Activated CD4-positive, alpha-beta T cell treated with anti-CD3 and anti-CD28 coated beads, Interleukin-2, amount 10 ng/mL, durations not matched to agents 7 days and 5 days (primary cell): Measurements from ENCODE around the gene PDE4DIP. TPM values are rescaled to one million over a fixed set of nuclear protein-coding genes. Genes with fewer than 3 reads are reported as not detected.
"Not testable (repeated sequence)": the region's sequence is repeated elsewhere in the genome, so short reads cannot be mapped to it uniquely, and the experiment has no call there.

Source experiments
- CTCF ChIA-PET: fragments of 350-600 bp; sonication (Branson Sonifier 250); formaldehyde crosslinking; loops from one replicate; lab custom pipeline; 2021; ENCODE audit warnings: antibody characterized with exemption; lab: Charles Lee
- POLR2A ChIA-PET: fragments of 350-600 bp; sonication (Branson Sonifier 250); formaldehyde crosslinking; loops from one replicate; lab custom pipeline; 2021; ENCODE audit warnings: antibody characterized with exemption; lab: Charles Lee
- DNase-seq: peaks from one replicate; pipeline ENCODE4 v3.0.0-alpha.2; 2020
- H3K27ac Mint-ChIP-seq: one replicate; pipeline ENCODE4 v1.8.0; 2021; ENCODE audit warnings: mild to moderate bottlenecking, moderate library complexity, mixed read lengths
- H3K27me3 Mint-ChIP-seq: one replicate; pipeline ENCODE4 v1.8.0; 2021; ENCODE audit warnings: mixed read lengths
- H3K36me3 Mint-ChIP-seq: one replicate; pipeline ENCODE4 v1.8.0; 2021; ENCODE audit warnings: low read depth, mixed read lengths
- H3K4me1 Mint-ChIP-seq: one replicate; pipeline ENCODE4 v1.8.0; 2021; ENCODE audit warnings: mixed read lengths
- H3K4me3 Mint-ChIP-seq: one replicate; pipeline ENCODE4 v1.8.0; 2021; ENCODE audit warnings: mild to moderate bottlenecking, moderate library complexity, mixed read lengths
- H3K9me3 Mint-ChIP-seq: one replicate; pipeline ENCODE4 v1.8.0; 2021; ENCODE audit warnings: mixed read lengths
- total RNA-seq, 2 experiments: library from RNA; stranded (reverse); gene quantifications; one replicate each; pipeline ENCODE4 v1.2.3, GENCODE V29; 2021

The PDE4DIP gene
- total RNA-seq, 2 experiments from 2014 or later: 30.2 to 30.6 TPM

DNA sequence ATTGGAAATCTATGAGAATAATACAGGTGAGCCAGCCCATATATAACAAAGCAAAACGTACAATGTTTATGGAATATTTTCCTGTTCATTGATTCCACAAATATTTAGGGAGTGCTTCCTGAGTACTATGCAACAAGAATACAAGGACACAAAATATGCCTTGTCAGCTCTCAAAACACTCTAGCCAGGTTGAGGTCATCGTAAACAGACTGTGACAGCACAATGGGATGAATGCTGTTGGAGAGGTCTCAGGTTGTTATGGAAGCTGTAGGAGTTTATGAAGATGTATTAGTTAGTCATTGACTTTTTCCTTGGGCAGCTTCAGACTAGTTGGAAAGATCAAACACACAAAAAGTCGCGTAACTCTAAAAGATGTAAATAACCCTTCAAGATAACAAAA is 42.1 kb downstream of the PDE4DIP start:
- not testable (repeated sequence) for DNase-seq

DNA sequence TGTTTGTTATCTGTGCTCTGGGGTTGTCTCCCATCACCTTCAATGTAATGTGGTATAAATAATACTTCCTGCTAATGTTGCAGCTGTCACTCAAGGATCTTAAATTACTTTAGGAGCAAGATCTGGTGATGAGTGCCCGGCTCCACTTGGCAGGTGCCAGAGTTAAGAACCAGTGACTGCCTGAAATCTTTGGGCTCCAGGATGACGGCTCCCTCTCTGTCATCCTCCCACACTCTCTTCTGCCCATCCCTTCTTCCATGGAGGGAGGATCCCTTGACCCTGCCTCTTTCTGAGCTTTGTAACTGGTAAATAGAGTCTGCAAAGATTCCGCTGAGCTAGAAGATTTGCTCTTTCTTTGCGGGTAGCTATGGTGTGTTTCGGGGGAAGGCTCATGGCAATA is 44.4 kb downstream of the PDE4DIP start:
- DNase-seq, H3K4me1 Mint-ChIP-seq, H3K27me3 Mint-ChIP-seq, CTCF ChIA-PET, H3K36me3 Mint-ChIP-seq, POLR2A ChIA-PET, H3K9me3 Mint-ChIP-seq, H3K4me3 Mint-ChIP-seq, H3K27ac Mint-ChIP-seq: not testable (repeated sequence)

More for the DNA sequence above, 42.1 kb downstream of the PDE4DIP start:
- POLR2A ChIA-PET, H3K9me3 Mint-ChIP-seq, H3K36me3 Mint-ChIP-seq, H3K4me1 Mint-ChIP-seq, H3K4me3 Mint-ChIP-seq, H3K27me3 Mint-ChIP-seq, CTCF ChIA-PET, H3K27ac Mint-ChIP-seq: not testable (repeated sequence)

DNA sequence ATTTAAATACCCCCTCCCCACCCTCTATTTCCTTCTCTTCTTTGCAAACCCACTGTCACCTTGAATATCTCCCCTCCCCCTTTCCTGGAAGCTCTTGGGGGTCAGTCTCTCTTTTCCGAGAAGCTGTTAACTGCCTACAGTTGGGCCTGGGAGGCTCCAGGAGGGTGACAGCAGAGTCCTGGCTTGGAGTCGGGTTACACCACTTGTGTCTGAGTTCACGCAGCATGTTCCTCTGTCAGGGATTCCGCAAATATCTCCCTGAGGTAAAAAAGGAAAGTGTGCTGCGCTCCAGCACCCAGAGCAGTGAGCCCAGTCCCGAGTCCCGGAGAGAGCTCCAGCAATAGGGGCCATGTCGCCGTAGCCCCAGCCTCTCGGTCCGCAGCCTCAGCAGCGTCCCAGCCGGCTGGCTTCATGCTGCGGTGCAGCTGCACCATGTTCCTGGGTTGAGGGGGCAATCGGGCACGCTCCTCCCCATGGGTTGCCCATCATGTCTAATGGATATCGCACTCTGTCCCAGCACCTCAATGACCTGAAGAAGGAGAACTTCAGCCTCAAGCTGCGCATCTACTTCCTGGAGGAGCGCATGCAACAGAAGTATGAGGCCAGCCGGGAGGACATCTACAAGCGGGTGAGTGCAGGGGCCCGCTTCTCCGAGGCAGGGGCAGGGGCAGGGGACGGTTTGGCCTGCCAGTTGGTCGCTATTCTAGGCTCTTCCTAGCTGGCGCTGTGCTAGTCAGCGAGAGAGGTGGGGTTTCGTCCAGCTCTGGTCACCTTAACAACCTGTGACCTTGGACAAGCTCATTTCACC is 45.2 kb downstream of the PDE4DIP start:
- H3K36me3 Mint-ChIP-seq, DNase-seq, H3K27ac Mint-ChIP-seq, H3K4me1 Mint-ChIP-seq, CTCF ChIA-PET, H3K4me3 Mint-ChIP-seq, POLR2A ChIA-PET, H3K27me3 Mint-ChIP-seq, H3K9me3 Mint-ChIP-seq: not testable (repeated sequence)

DNA sequence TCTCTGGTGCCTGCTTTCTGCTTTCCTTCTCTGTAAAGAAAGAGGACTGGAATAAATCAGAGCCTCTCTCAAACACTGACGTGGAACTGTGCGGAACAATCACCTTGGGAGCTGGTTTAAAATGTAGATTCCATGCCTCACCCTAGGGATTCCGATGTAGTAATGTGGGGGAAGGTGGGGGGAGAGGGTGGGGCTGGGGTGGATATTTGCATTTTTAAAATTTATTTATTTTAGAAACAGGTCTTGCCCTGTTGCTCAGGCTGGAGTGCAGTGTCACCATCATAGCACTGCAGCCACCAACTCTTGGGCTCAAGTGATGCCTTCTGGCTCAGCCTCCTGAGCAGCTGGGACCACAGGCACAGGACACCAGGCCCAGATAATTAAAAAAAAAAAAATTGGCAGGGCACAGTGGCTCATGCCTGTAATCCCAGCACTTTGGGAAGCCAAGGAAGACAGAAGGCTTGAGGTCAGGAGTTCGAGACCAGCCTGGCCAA is 45.9 kb downstream of the PDE4DIP start:
- H3K4me3 Mint-ChIP-seq, H3K27ac Mint-ChIP-seq, H3K9me3 Mint-ChIP-seq, H3K36me3 Mint-ChIP-seq, DNase-seq, CTCF ChIA-PET, H3K4me1 Mint-ChIP-seq, POLR2A ChIA-PET, H3K27me3 Mint-ChIP-seq: not testable (repeated sequence)

DNA sequence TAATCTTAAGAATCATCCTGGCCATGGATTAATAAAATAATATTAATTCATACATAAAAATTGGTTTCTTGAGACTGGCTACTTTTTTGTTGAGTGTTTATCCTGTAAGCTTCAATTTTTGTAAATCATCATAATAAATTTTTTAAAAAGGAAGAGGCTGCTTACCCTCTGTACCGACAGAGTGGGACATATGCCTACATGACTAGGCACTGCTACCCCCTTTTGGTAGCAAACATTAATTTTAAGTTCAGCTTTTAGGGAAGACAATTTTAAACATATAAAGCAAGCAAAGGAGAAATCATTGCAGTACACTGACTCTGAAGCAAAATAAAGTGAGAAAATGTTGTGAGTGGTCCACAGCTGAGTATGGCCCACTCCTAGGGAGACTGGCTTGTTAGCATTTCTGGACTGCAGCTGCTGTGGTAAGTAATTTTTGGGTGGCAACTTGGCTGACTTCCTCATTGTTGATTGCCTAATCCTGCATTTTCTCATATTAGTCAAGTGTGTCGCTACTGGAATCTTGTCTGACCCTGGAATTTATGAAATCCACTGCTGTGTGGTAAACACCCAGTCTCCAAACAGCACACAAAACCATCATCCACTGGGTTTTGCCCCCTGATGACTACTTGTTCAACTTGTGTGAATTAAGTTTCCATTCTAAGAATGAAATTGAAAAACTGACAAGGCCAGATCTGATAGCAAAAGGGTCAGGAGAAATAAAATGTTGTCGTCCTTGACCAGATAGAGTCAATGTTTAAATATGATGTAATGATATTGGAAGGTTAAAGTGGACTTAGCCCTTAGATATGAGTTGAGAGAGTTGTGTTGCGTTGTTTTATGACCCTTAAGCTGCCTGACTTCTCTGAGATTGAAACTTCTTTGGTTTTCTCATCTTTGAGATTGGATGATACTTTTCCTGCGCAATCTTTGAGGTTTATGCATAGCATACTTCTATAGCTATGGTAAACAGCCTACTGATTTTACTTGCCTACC is 50.4 kb downstream of the PDE4DIP start:
- POLR2A ChIA-PET, H3K36me3 Mint-ChIP-seq, H3K27me3 Mint-ChIP-seq, H3K4me1 Mint-ChIP-seq, H3K9me3 Mint-ChIP-seq, H3K4me3 Mint-ChIP-seq, CTCF ChIA-PET, H3K27ac Mint-ChIP-seq, DNase-seq: not testable (repeated sequence)

DNA sequence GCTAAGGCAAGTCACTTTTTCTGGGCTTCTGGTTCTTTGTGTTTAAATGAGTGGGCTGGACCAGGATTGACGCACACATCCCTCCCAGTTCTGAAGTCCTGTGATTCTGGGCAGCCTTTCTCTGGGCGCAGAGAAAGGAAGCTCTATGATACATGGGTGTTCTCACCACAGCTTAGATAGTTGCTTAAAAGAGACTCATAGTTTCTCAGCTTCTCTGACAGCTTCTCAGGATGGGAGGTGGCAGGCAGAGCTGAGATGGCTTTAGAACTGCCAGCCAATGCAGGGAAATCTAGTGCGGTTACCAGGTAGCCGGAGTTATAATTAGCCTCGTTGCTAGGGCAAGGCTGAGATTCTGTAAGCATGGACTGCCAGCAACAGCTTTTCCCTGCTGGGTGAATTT is 55.8 kb downstream of the PDE4DIP start:
- H3K4me1 Mint-ChIP-seq, H3K27me3 Mint-ChIP-seq, H3K9me3 Mint-ChIP-seq, H3K4me3 Mint-ChIP-seq, DNase-seq, CTCF ChIA-PET, H3K27ac Mint-ChIP-seq, H3K36me3 Mint-ChIP-seq, POLR2A ChIA-PET: not testable (repeated sequence)

DNA sequence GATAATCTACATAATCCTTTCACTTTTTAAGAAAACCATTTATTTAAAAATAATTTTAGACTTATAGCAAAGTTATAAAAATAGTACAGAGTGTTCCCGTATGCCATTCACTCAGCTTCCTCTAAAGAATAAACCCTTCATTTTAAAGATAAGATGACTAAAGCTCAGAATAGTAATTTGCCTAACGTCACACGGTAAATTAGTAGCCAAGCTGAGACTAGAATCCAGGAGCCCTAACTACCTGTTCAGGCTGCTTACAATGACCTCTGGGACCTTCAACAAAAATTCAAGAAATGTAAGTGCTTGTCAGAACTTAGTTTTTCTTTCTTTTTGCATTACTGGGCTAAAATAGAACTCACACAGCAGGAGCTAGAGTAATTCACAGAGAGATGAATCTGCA is 56.5 kb downstream of the PDE4DIP start:
- H3K27ac Mint-ChIP-seq, H3K27me3 Mint-ChIP-seq, DNase-seq, H3K36me3 Mint-ChIP-seq, CTCF ChIA-PET, H3K4me3 Mint-ChIP-seq, H3K9me3 Mint-ChIP-seq, POLR2A ChIA-PET, H3K4me1 Mint-ChIP-seq: not testable (repeated sequence)

DNA sequence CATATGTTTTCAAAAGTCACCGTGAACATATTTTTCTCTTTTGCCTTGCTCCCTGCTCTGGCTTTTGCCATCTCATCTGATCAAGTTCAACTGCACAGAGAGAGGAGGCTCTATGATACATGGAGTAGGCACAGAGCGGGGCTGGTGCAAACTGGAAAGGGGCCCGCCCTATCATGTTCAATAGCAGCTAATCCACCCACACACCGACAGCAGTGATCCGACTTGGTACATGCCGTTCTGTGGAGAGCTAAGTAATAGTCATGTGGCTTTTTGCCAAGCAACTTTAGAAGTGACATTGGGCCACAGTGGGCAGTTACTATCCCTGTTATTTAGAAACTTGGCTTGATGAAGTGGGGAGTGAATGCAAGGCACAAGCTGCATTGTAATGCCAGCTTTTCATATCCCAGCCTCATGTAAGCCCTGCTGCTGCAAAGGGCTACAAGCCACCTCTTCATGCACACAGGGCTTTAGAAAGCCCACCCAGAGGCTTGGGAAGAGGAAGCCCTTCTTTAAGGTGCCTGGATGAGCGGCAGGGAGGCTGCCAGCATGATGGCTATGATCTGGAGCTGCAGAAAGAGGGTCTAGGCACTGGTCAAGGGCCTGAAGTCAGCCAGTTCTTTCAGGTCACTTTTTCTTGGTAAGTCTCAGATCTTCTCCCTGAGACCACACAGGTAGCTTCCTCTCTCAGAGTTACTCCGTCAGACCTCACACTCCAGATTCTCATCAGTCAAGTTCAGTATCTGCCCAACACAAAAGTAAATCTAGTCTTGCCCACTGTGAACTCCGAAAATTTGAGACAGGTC is 57.1 kb downstream of the PDE4DIP start:
- H3K4me1 Mint-ChIP-seq, H3K36me3 Mint-ChIP-seq, H3K4me3 Mint-ChIP-seq, H3K27me3 Mint-ChIP-seq, H3K27ac Mint-ChIP-seq, DNase-seq, POLR2A ChIA-PET, H3K9me3 Mint-ChIP-seq, CTCF ChIA-PET: not testable (repeated sequence)

DNA sequence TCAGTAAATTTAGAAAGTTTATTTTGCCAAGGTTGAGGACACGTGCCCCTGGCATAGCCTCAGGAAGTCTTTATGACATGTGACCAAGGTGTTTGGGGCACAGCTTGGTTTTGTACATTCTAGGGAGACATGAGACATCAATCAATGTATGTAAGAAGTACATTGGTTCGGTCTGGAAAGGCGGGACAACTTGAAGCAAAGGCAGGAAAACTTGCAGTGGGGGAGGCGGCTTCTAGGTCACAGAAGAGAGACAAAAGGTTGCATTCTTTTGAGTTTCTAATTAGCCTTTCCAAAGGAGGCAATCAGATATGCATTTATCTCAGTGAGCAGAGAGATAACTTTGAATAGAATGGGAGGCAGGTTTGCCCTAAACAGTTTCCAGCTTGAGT is 57.7 kb downstream of the PDE4DIP start:
- H3K9me3 Mint-ChIP-seq, H3K27ac Mint-ChIP-seq, H3K4me3 Mint-ChIP-seq, H3K27me3 Mint-ChIP-seq, POLR2A ChIA-PET, H3K4me1 Mint-ChIP-seq, CTCF ChIA-PET, H3K36me3 Mint-ChIP-seq, DNase-seq: not testable (repeated sequence)

DNA sequence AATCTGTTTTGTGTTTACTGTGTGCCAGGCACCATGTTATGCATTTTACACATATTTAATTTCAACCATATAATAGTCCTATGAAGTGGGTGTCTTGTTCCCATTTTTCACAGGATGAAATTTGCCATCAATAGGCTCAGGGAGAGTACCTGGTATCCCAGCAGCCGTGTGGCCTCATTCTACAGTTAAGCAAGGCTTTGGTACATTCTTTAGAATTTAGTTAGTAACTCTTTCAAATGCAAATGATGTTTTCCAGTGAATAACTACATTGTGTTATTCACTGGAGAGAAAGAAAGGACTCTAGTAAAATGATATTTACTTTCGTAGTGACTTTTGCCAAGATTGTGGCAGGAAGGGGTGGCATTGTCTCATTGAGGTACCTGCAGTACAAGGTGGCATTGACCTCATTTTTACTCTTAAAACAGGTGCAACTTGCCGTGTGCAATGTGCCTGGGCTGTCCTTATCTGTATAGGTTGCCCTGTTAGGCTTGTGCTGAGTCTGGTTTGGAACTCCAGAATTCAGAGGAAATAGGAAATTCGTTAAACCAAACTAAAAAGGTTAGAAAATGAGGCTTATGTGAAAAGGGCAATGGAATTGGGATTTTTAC is 65.1 kb downstream of the PDE4DIP start:
- H3K4me3 Mint-ChIP-seq, DNase-seq, H3K4me1 Mint-ChIP-seq, POLR2A ChIA-PET, H3K27me3 Mint-ChIP-seq, H3K36me3 Mint-ChIP-seq, H3K27ac Mint-ChIP-seq, CTCF ChIA-PET, H3K9me3 Mint-ChIP-seq: not testable (repeated sequence)

DNA sequence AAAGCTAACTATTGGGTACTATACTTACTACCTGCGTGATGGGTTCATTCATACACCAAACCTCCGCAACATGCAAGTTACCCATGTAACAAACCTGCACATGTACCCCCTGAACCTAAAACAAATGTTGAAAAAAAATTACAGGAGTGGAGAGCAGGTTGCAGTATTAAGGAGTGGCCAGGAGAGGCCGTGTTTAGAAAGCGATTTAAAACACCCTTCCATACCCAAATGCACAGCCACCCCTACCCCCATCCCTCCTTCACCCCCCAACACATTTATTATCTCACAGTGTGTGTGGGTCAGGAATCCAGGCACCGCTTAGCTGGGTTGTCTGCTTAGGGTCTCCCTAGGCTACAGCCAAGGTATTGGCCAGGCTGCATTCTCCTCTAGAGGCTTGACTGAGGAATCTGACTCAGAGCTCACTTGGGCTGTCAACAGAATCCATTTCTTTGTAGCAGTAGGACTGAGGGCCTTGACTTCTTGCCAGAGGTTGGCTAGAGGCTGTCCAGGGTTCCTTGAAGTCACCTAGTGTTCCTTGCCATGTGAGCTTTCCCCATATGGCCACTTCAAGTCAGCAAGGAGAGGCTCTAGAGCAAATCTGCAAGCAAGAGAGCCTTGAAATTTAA is 67.2 kb downstream of the PDE4DIP start:
- H3K36me3 Mint-ChIP-seq, H3K27me3 Mint-ChIP-seq, H3K4me3 Mint-ChIP-seq, DNase-seq, H3K27ac Mint-ChIP-seq, H3K9me3 Mint-ChIP-seq, H3K4me1 Mint-ChIP-seq, CTCF ChIA-PET, POLR2A ChIA-PET: not testable (repeated sequence)

DNA sequence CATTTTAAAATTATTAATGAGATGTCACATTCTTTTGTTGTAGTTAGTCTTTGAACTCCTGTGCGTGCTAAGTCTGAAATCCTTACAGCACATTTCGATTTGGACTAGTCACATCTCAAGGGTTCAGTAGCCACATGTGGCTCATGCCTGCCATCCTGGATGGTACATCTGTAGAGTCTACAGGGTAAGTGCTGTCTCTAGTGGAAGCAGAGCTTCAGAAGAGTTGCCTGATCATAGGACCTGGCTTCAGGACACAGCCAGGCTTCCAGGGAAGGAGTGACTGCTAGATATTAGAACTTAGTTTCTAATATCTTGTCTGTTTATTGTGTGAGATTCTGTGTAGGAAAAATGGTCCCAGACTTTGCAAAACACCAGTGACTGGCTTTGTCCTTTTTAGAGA is 72.0 kb downstream of the PDE4DIP start:
- H3K9me3 Mint-ChIP-seq, CTCF ChIA-PET, DNase-seq, H3K27me3 Mint-ChIP-seq, POLR2A ChIA-PET, H3K4me3 Mint-ChIP-seq, H3K4me1 Mint-ChIP-seq, H3K36me3 Mint-ChIP-seq, H3K27ac Mint-ChIP-seq: not testable (repeated sequence)
